ENCODE measurements around the gene CMTM8. TPM values are rescaled to one million over a fixed set of nuclear protein-coding genes. Genes with fewer than 3 reads are reported as not detected.
A peak's percentile ranks its signal among the peaks of the same experiment; 100 is the strongest.

CMTM8 gene
- total and polyA plus RNA-seq, 7 experiments from 2014 or later = 7.4 to 13.6 (median 8.6) TPM

GRCh38 chr3:32355751-32356291 lies 117.3 kb downstream of the CMTM8 start:
- no peaks in the 10 kb centered on the region for H3K27me3 ChIP-seq (ENCODE audit: control insufficient read depth in 2 of 2, insufficient read depth in 2 of 2, low read length in 2 of 2)
- intact Hi-C loops (cut with micrococcal nuclease) = no loop called here
- H3K9me3 ChIP-seq (ENCODE audit: control insufficient read depth in 2 of 3, low read length in 3 of 3) = no peaks in the 10 kb centered on the region
- ChIA-PET POLR2A (no interaction called here), CTCF (no interaction called here)
- no peak overlapping the region for H3K4me3 ChIP-seq (ENCODE audit: low read length)
- Mint-ChIP-seq H3K27me3 (no peaks in the 10 kb centered on the region), H3K27ac (peak overlapping the region in 2 of 9 donors; percentile 13 to 42), H3K4me1 (peaks cover 0 to 21% (median 8%) of the 10 kb centered on the region in 7 donors), H3K9me3 (no peaks in the 10 kb centered on the region), H3K4me3 (no peak overlapping the region), H3K36me3 (peaks cover 0 to 35% (median 25%) of the 10 kb centered on the region in 5 donors)
- H3K27ac ChIP-seq (ENCODE audit: low read depth, low read length) = no peak overlapping the region
- DNase-seq = no peak
- no peak for ATAC-seq
- no peaks in the 10 kb centered on the region for H3K4me1 ChIP-seq (ENCODE audit: control insufficient read depth in 2 of 2, insufficient read depth in 2 of 2, low read length in 2 of 2)
- peaks cover 0 to 4% (median 0%) of the 10 kb centered on the region in 3 experiments for H3K36me3 ChIP-seq (ENCODE audit: control insufficient read depth in 2 of 3, insufficient read depth in 3 of 3, low read length in 3 of 3)

- CTCF ChIA-PET = interaction anchor here (0.6 kb wide), 1 partner anchor 41 kb away, joined by 6 read pairs; no protein-coding TSS in a partner anchor
- H3K4me3 Mint-ChIP-seq = no peak overlapping the region
Observed at GRCh38 chr3:32359766-32360492, 121.4 kb downstream of the CMTM8 start.

GRCh38 chr3:32360493-32360827 lies 122.0 kb downstream of the CMTM8 start:
- H3K9me3 Mint-ChIP-seq = no peaks in the 10 kb centered on the region
- no peaks in the 10 kb centered on the region for H3K4me1 ChIP-seq (ENCODE audit: control insufficient read depth in 2 of 2, insufficient read depth in 2 of 2, low read length in 2 of 2)
- H3K36me3 ChIP-seq (ENCODE audit: control insufficient read depth in 2 of 3, insufficient read depth in 3 of 3, low read length in 3 of 3) = peaks cover 0 to 4% (median 0%) of the 10 kb centered on the region in 3 experiments
- no peak overlapping the region for H3K4me3 Mint-ChIP-seq
- no peaks in the 10 kb centered on the region for H3K27me3 Mint-ChIP-seq
- H3K4me1 Mint-ChIP-seq = peaks cover 0 to 9% (median 4%) of the 10 kb centered on the region in 7 donors
- ChIA-PET CTCF (no interaction called here), POLR2A (no interaction called here)
- H3K9me3 ChIP-seq (ENCODE audit: control insufficient read depth in 2 of 3, low read length in 3 of 3) = no peaks in the 10 kb centered on the region
- H3K27ac Mint-ChIP-seq = no peak overlapping the region
- H3K4me3 ChIP-seq (ENCODE audit: low read length) = no peak overlapping the region
- intact Hi-C loops (cut with micrococcal nuclease) = no loop called here
- no peak for ATAC-seq
- no peak overlapping the region for H3K27ac ChIP-seq (ENCODE audit: low read depth, low read length)
- H3K36me3 Mint-ChIP-seq = peaks cover 0 to 44% (median 23%) of the 10 kb centered on the region in 5 donors
- no peaks in the 10 kb centered on the region for H3K27me3 ChIP-seq (ENCODE audit: control insufficient read depth in 2 of 2, insufficient read depth in 2 of 2, low read length in 2 of 2)
- DNase-seq = no peak

More at GRCh38 chr3:32359766-32360492, 121.4 kb downstream of the CMTM8 start:
- Histone ChIP-seq H3K27me3 (ENCODE audit: control insufficient read depth in 2 of 2, insufficient read depth in 2 of 2, low read length in 2 of 2) (no peaks in the 10 kb centered on the region), H3K27ac (ENCODE audit: low read depth, low read length) (no peak overlapping the region), H3K36me3 (ENCODE audit: control insufficient read depth in 2 of 3, insufficient read depth in 3 of 3, low read length in 3 of 3) (peaks cover 0 to 4% (median 0%) of the 10 kb centered on the region in 3 experiments), H3K4me1 (ENCODE audit: control insufficient read depth in 2 of 2, insufficient read depth in 2 of 2, low read length in 2 of 2) (no peaks in the 10 kb centered on the region), H3K4me3 (ENCODE audit: low read length) (no peak overlapping the region), H3K9me3 (ENCODE audit: control insufficient read depth in 2 of 3, low read length in 3 of 3) (no peaks in the 10 kb centered on the region)
- no peaks in the 10 kb centered on the region for H3K9me3 Mint-ChIP-seq
- POLR2A ChIA-PET = no interaction called here
- no peak for DNase-seq
- H3K4me1 Mint-ChIP-seq = peaks cover 0 to 13% (median 3%) of the 10 kb centered on the region in 7 donors
- H3K36me3 Mint-ChIP-seq = peaks cover 0 to 47% (median 27%) of the 10 kb centered on the region in 5 donors
- no peaks in the 10 kb centered on the region for H3K27me3 Mint-ChIP-seq
- no peak for ATAC-seq
- intact Hi-C loops (cut with micrococcal nuclease) = no loop called here
- peak overlapping the region in 3 of 9 donors; percentile 27 to 67 (median 51) for H3K27ac Mint-ChIP-seq

GRCh38 chr3:32366638-32367397 lies 128.3 kb downstream of the CMTM8 start:
- CTCF ChIA-PET = interaction anchor here (1.9 kb wide), 1 partner anchor 101 kb away, joined by 7 read pairs; no protein-coding TSS in a partner anchor

GRCh38 chr3:32367442-32367841 lies 129.0 kb downstream of the CMTM8 start:
- Mint-ChIP-seq H3K27ac (peak overlapping the region in 6 of 9 donors; percentile 85 to 97 (median 88)), H3K4me1 (peaks cover 16 to 53% (median 44%) of the 10 kb centered on the region in 7 donors)

More at GRCh38 chr3:32366638-32367397, 128.3 kb downstream of the CMTM8 start:
- Mint-ChIP-seq H3K27ac (peak overlapping the region in 8 of 9 donors; percentile 75 to 97 (median 86)), H3K4me1 (peaks cover 14 to 46% (median 38%) of the 10 kb centered on the region in 7 donors), H3K9me3 (peaks cover 0 to 1% (median 0%) of the 10 kb centered on the region in 11 donors), H3K27me3 (no peaks in the 10 kb centered on the region), H3K36me3 (peaks cover 0 to 28% (median 5%) of the 10 kb centered on the region in 5 donors), H3K4me3 (no peak overlapping the region)
- no peaks in the 10 kb centered on the region for H3K9me3 ChIP-seq (ENCODE audit: control insufficient read depth in 2 of 3, low read length in 3 of 3)
- peaks cover 0 to 12% of the 10 kb centered on the region in 2 donors for H3K4me1 ChIP-seq (ENCODE audit: control insufficient read depth in 2 of 2, insufficient read depth in 2 of 2, low read length in 2 of 2)
- H3K4me3 ChIP-seq (ENCODE audit: low read length) = no peak overlapping the region
- DNase-seq (no peak), ATAC-seq (no peak)
- POLR2A ChIA-PET = interaction anchor here (0.8 kb wide), 2 partner anchors 11 to 59 kb away, joined by 3 read pairs; no protein-coding TSS in a partner anchor
- H3K27me3 ChIP-seq (ENCODE audit: control insufficient read depth in 2 of 2, insufficient read depth in 2 of 2, low read length in 2 of 2) = no peaks in the 10 kb centered on the region
- no peaks in the 10 kb centered on the region for H3K36me3 ChIP-seq (ENCODE audit: control insufficient read depth in 2 of 3, insufficient read depth in 3 of 3, low read length in 3 of 3)
- no peak overlapping the region for H3K27ac ChIP-seq (ENCODE audit: low read depth, low read length)
- intact Hi-C loops (cut with micrococcal nuclease) = no loop called here

More at GRCh38 chr3:32367442-32367841, 129.0 kb downstream of the CMTM8 start:
- POLR2A ChIA-PET = interaction anchor here (0.8 to 0.9 kb wide), 3 partner anchors 9 to 59 kb away, joined by 3 read pairs; no protein-coding TSS in a partner anchor
- peaks cover 0 to 26% (median 5%) of the 10 kb centered on the region in 5 donors for H3K36me3 Mint-ChIP-seq
- H3K9me3 ChIP-seq (ENCODE audit: control insufficient read depth in 2 of 3, low read length in 3 of 3) = no peaks in the 10 kb centered on the region
- no peak for ATAC-seq
- peaks cover 0 to 1% (median 0%) of the 10 kb centered on the region in 11 donors for H3K9me3 Mint-ChIP-seq
- no peak overlapping the region for H3K4me3 Mint-ChIP-seq
- no peaks in the 10 kb centered on the region for H3K27me3 Mint-ChIP-seq
- no peaks in the 10 kb centered on the region for H3K36me3 ChIP-seq (ENCODE audit: control insufficient read depth in 2 of 3, insufficient read depth in 3 of 3, low read length in 3 of 3)
- intact Hi-C loops (cut with micrococcal nuclease) = no loop called here
- H3K27ac ChIP-seq (ENCODE audit: low read depth, low read length) = no peak overlapping the region
- DNase-seq = no peak
- H3K4me3 ChIP-seq (ENCODE audit: low read length) = no peak overlapping the region
- peaks cover 0 to 18% of the 10 kb centered on the region in 2 donors for H3K4me1 ChIP-seq (ENCODE audit: control insufficient read depth in 2 of 2, insufficient read depth in 2 of 2, low read length in 2 of 2)
- CTCF ChIA-PET = interaction anchor here (1.9 kb wide), 1 partner anchor 100 kb away, joined by 7 read pairs; no protein-coding TSS in a partner anchor
- no peaks in the 10 kb centered on the region for H3K27me3 ChIP-seq (ENCODE audit: control insufficient read depth in 2 of 2, insufficient read depth in 2 of 2, low read length in 2 of 2)

Data from naive thymus-derived CD4-positive, alpha-beta T cell (primary cell).